RWPE2 (cell line): ENCODE data around the gene SETD2.

Source experiments
- ATAC-seq: fragments of 200-7000 bp; cut with Tn5 transposase; 3 replicates; pipeline ENCODE4 v1.9.1; 2021; ENCODE audit warnings: low read depth
- DNase-seq: peaks from one replicate; pipeline ENCODE4 v3.0.0-alpha.2; 2020; ENCODE audit warnings: low spot score
- H3K27ac ChIP-seq: fragments of 450-650 bp; 2 replicates; pipeline ENCODE4 v1.5.1; 2017; ENCODE audit warnings: mild to moderate bottlenecking; ENCODE audit not compliant: poor library complexity, severe bottlenecking
- H3K27me3 ChIP-seq: fragments of 250-450 bp; sonication (Bioruptor Pico); 2 replicates; pipeline ENCODE4 v1.5.1; 2021; ENCODE audit warnings: mild to moderate bottlenecking, moderate library complexity; ENCODE audit not compliant: insufficient read depth, poor library complexity, severe bottlenecking
- H3K36me3 ChIP-seq: fragments of 250-450 bp; sonication (Bioruptor Pico); 2 replicates; pipeline ENCODE4 v1.5.1; 2020; ENCODE audit warnings: low read depth, mild to moderate bottlenecking, moderate library complexity
- H3K4me1 ChIP-seq: fragments of 250-450 bp; sonication (Bioruptor Pico); 2 replicates; pipeline ENCODE4 v1.5.1; 2021; ENCODE audit warnings: mild to moderate bottlenecking, moderate library complexity; ENCODE audit not compliant: insufficient read depth, poor library complexity, severe bottlenecking
- H3K4me3 ChIP-seq: fragments of 250-450 bp; sonication (Bioruptor Pico); 2 replicates; pipeline ENCODE4 v1.5.1; 2021; ENCODE audit warnings: mild to moderate bottlenecking, moderate library complexity; ENCODE audit not compliant: severe bottlenecking
- H3K9me3 ChIP-seq: fragments of 250-450 bp; sonication (Bioruptor Pico); 2 replicates; pipeline ENCODE4 v1.5.1; 2021; ENCODE audit warnings: mild to moderate bottlenecking, moderate library complexity; ENCODE audit not compliant: severe bottlenecking
- CTCF ChIP-seq: fragments of 450-650 bp; IDR thresholded peaks from one replicate; pipeline ENCODE4 v1.5.1; 2017; ENCODE audit warnings: mild to moderate bottlenecking, moderate library complexity; ENCODE audit not compliant: poor library complexity, severe bottlenecking

Gene SETD2

DNA sequence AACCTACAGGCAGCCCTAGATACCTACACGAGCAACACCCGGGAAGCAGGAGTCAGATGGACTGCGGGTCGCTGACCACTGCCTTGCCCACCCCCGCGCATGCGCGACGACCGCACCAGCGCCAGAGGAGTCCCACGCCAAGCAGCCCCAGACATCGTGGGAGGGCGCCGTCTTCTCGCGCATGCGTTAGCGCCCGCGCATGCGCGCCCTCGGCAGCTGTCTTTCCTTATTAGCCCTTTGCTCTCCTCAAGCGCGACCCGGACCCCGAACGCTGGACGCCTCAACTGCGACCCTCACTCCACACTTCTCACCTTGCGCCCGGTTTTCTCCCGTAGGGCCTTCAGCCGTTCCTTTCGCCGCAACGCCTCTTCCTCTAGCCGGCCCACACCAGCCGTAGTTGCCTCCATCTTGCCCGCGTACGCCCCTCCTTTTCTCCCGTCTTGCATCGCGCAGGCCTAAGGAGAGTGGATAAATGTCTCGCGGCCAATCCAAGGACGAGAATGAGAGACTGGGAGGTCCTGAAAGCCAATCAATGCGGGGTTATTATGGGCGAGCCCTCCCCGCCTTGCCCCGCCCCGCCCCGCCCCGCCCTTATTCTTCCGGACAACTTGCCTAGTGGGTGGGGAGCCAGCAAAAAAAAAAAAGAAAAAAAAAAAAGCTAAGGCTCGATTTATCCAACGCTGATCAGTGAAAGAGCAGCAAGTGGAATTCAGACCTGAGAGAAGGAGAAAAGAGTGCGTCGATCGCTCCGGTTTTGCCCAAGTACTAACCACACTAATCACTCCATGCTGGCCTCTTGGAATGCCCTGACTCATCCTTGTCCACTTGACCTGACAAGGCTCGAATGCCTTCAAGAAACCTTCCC is 187.4 kb downstream of the SETD2 start, which contains the start of gene CCDC12:
TSS of gene CCDC12 (minus strand) at position 420 of the 865 bp plus-strand sequence. CDS start at position 407, 13 bp downstream.
- ATAC-seq: peak; percentile 79
- no peaks in the 10 kb centered on the region for H3K9me3 ChIP-seq
- peaks cover 15% of the 10 kb centered on the region; the same call in 1 of the 2 replicates for H3K36me3 ChIP-seq
- peaks cover 19% of the 10 kb centered on the region for H3K4me1 ChIP-seq
- peak within 1 kb of the TSS; percentile 67 for H3K4me3 ChIP-seq
- TF ChIP-seq CTCF: no peak
- DNase-seq: peak; percentile 96
- H3K27ac ChIP-seq: peak within 1 kb of the TSS; percentile 75
- no peaks in the 10 kb centered on the region for H3K27me3 ChIP-seq

GRCh38 chr3:46974421-46975171 is 189.3 kb downstream of the SETD2 start:
- H3K27ac ChIP-seq: no peak overlapping the region
- ATAC-seq (no peak), DNase-seq (no peak)
- peaks cover 7% of the 10 kb centered on the region for H3K4me1 ChIP-seq
- TF ChIP-seq CTCF: no peak
- no peaks in the 10 kb centered on the region for H3K9me3 ChIP-seq
- peaks cover 20% of the 10 kb centered on the region; the same call in 1 of the 2 replicates for H3K36me3 ChIP-seq
- H3K4me3 ChIP-seq: no peak overlapping the region
- H3K27me3 ChIP-seq: no peaks in the 10 kb centered on the region

DNA sequence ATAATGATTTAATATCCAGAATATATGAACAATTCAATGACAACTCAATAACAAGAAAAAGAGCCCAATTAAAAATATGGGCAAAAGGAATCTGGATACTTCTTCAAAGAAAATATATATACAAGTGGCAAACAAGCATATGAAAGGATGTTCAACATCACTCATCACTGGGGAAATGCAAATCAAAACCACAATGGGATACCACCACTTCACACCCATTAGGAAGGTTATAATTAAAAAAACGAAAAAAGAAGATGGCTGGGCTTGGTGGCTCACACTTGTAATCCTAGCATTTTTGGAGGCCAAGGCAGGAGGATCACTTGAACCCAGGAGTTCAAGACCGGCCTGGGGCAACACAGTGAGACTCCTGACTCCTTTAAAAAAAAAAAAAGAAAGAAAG is 191.5 kb downstream of the SETD2 start:
- TF ChIP-seq CTCF: no peak
- DNase-seq (no peak), ATAC-seq (no peak)
- no peaks in the 10 kb centered on the region for H3K9me3 ChIP-seq
- no peaks in the 10 kb centered on the region for H3K27me3 ChIP-seq
- H3K4me1 ChIP-seq: peaks cover 5% of the 10 kb centered on the region
- H3K4me3 ChIP-seq: no peak overlapping the region
- no peak overlapping the region for H3K27ac ChIP-seq
- peaks cover 20% of the 10 kb centered on the region; the same call in 1 of the 2 replicates for H3K36me3 ChIP-seq

DNA sequence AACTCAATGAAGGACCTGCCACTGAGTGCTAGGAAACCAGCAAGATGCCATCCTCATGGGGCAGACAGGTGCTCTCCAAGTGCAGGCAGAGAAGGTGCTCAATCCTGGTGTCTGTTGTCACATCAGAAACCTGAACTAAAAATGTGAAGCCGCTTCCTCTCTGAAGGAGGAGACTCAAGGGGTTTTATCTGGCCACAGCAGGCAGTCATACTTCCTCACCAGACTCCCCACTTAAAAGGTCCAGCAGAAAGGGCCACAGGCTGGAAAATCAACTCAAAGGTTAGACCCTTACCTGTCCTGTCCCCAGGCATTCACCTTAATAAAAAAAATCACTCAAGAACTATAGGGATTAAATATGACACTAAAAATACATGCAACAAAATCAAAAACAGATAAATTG is 192.2 kb downstream of the SETD2 start:
- no peaks in the 10 kb centered on the region for H3K9me3 ChIP-seq
- no peak overlapping the region for H3K27ac ChIP-seq
- no peaks in the 10 kb centered on the region for H3K4me1 ChIP-seq
- no peaks in the 10 kb centered on the region for H3K27me3 ChIP-seq
- DNase-seq: no peak
- ATAC-seq: no peak
- no peak for TF ChIP-seq CTCF
- H3K4me3 ChIP-seq: no peak overlapping the region
- peaks cover 20% of the 10 kb centered on the region; the same call in 1 of the 2 replicates for H3K36me3 ChIP-seq
